Measurements from ENCODE around the gene THADA.
A peak's percentile ranks its signal among the peaks of the same experiment; 100 is the strongest.

Gene THADA

DNA sequence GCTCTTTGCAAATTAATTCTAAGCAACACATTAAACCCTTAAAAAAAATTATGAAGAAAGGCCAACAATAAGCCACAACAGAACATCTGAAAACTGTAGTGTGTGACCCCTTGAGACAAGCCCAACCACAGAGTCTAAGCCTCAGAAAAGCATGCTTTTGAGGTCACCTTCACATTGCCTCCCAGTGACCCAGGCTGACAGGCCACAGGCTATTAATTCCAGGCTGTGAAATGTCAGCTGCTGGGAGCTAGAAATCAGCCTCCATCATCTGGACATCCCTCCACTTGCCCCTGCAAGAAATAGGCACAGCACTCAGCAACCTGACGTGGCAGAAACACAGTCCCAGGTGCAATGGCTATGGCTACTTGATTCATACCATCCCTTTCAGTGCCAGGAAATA lies 190.0 kb downstream of the THADA start:
- H3K9ac ChIP-seq = no peak overlapping the region
- H3K27me3 ChIP-seq (ENCODE audit: insufficient read depth, low read depth) = no peaks in the 10 kb centered on the region
- H3K27ac ChIP-seq = peak overlapping the region; percentile 10; the same call in 1 of the 2 replicates
- H2AFZ ChIP-seq (ENCODE audit: low read depth) = no peak overlapping the region
- H4K20me1 ChIP-seq (ENCODE audit: insufficient read depth) = no peaks in the 10 kb centered on the region
- H3K79me2 ChIP-seq (ENCODE audit: insufficient read depth, low read depth) = no peaks in the 10 kb centered on the region
- TF ChIP-seq, protein P1, sequence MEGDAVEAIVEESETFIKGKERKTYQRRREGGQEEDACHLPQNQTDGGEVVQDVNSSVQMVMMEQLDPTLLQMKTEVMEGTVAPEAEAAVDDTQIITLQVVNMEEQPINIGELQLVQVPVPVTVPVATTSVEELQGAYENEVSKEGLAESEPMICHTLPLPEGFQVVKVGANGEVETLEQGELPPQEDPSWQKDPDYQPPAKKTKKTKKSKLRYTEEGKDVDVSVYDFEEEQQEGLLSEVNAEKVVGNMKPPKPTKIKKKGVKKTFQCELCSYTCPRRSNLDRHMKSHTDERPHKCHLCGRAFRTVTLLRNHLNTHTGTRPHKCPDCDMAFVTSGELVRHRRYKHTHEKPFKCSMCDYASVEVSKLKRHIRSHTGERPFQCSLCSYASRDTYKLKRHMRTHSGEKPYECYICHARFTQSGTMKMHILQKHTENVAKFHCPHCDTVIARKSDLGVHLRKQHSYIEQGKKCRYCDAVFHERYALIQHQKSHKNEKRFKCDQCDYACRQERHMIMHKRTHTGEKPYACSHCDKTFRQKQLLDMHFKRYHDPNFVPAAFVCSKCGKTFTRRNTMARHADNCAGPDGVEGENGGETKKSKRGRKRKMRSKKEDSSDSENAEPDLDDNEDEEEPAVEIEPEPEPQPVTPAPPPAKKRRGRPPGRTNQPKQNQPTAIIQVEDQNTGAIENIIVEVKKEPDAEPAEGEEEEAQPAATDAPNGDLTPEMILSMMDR (conservative IDR thresholded peaks at IDR 0.05; ENCODE audit: low read depth, low read length) = no peak
- no peaks in the 10 kb centered on the region for H3K36me3 ChIP-seq (ENCODE audit: insufficient read depth)
- H3K4me1 ChIP-seq (ENCODE audit: low read depth, poor library complexity, severe bottlenecking) = peaks cover 98% of the 10 kb centered on the region
- H3K4me3 ChIP-seq (IDR thresholded peaks at IDR 0.05; ENCODE audit: insufficient read depth, low read depth, low read length) = no peak overlapping the region
- peak overlapping the region; percentile 48 for H3K4me2 ChIP-seq

DNA sequence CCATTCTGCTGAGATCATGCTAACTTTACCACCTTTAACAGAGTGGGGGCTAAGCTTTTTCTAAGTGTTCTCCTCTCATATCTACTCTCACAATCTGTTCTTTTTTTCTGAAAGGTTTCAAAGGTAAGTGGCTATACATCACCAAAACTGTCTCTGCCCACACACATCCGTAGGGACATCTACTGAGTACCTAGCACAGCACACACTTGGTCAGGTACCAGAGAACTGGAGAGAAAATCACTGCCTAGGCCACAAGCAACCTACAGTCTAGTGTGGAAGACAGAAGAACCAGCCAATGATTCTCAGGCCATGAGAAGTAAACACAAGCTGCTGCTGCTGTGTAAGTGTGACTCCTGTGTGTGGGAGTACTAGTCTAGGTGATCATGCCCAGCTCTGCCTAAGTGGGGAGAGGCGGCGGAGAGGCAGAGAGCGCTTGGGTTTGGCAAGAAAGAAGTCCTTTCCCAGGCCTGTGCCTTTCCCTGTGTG lies 193.3 kb downstream of the THADA start:
- H3K9ac ChIP-seq = peak overlapping the region; percentile 22; the same call in 1 of the 2 replicates
- H3K4me1 ChIP-seq (ENCODE audit: low read depth, poor library complexity, severe bottlenecking) = peaks cover 98% of the 10 kb centered on the region
- H4K20me1 ChIP-seq (ENCODE audit: insufficient read depth) = no peaks in the 10 kb centered on the region
- H3K4me2 ChIP-seq = peak overlapping the region; percentile 50
- TF ChIP-seq, protein P1 (conservative IDR thresholded peaks at IDR 0.05; ENCODE audit: low read depth, low read length) = no peak
- no peaks in the 10 kb centered on the region for H3K27me3 ChIP-seq (ENCODE audit: insufficient read depth, low read depth)
- peak overlapping the region; percentile 89 for H3K4me3 ChIP-seq (IDR thresholded peaks at IDR 0.05; ENCODE audit: insufficient read depth, low read depth, low read length)
- no peak overlapping the region for H2AFZ ChIP-seq (ENCODE audit: low read depth)
- peak overlapping the region; percentile 74 for H3K27ac ChIP-seq
- no peaks in the 10 kb centered on the region for H3K79me2 ChIP-seq (ENCODE audit: insufficient read depth, low read depth)
- no peaks in the 10 kb centered on the region for H3K36me3 ChIP-seq (ENCODE audit: insufficient read depth)

DNA sequence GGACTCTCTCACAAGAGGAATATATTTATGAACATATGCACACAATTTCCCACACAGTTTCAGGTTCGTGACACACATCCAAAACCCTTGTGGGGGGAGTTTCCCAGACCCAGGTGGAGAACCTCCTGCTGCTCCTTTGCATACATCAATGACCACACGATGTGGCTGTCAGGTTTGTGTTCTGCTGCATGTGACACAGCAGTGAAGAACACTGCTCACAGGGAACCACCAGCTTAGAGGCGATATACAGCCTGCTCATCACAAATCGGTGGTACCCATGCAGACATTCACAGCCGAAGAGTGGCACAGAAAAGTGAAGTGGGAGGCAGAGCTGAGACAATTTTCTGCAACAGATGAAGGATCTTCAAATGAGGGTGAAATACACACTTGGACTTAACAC lies 193.8 kb downstream of the THADA start:
- Histone ChIP-seq H3K4me2 (peak overlapping the region; percentile 50), H2AFZ (ENCODE audit: low read depth) (no peak overlapping the region), H3K27me3 (ENCODE audit: insufficient read depth, low read depth) (no peaks in the 10 kb centered on the region), H3K4me1 (ENCODE audit: low read depth, poor library complexity, severe bottlenecking) (peaks cover 98% of the 10 kb centered on the region), H3K36me3 (ENCODE audit: insufficient read depth) (no peaks in the 10 kb centered on the region), H4K20me1 (ENCODE audit: insufficient read depth) (no peaks in the 10 kb centered on the region), H3K4me3 (IDR thresholded peaks at IDR 0.05; ENCODE audit: insufficient read depth, low read depth, low read length) (peak overlapping the region; percentile 89), H3K27ac (peak overlapping the region; percentile 74), H3K79me2 (ENCODE audit: insufficient read depth, low read depth) (no peaks in the 10 kb centered on the region), H3K9ac (peak overlapping the region; percentile 22; the same call in 1 of the 2 replicates)
- TF ChIP-seq, protein P1 (conservative IDR thresholded peaks at IDR 0.05; ENCODE audit: low read depth, low read length) = no peak

DNA sequence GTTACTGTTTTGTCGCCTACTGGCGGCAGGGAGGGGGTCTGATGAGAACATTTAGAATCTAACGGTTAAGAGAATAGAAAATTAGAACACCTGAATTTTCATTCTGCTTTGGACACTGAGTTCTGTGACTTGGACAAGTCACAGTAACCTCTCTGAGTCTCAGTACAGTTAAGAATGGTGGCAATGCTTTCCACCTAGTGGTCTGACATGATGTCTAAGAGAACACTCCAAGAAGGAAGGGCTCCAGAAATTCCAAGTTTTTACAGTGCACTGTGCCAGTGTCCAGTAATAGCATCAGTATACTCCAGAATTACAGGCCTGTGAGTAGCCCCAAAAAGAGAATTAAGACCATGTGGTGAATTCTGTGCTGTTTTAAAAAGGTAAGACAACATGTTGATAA lies 195.3 kb downstream of the THADA start:
- Histone ChIP-seq H3K4me2 (peak overlapping the region; percentile 50; the same call in 1 of the 2 replicates), H3K79me2 (ENCODE audit: insufficient read depth, low read depth) (no peaks in the 10 kb centered on the region), H2AFZ (ENCODE audit: low read depth) (no peak overlapping the region), H3K27me3 (ENCODE audit: insufficient read depth, low read depth) (no peaks in the 10 kb centered on the region), H3K4me3 (IDR thresholded peaks at IDR 0.05; ENCODE audit: insufficient read depth, low read depth, low read length) (no peak overlapping the region), H4K20me1 (ENCODE audit: insufficient read depth) (no peaks in the 10 kb centered on the region), H3K4me1 (ENCODE audit: low read depth, poor library complexity, severe bottlenecking) (peaks cover 89% of the 10 kb centered on the region), H3K27ac (peak overlapping the region; percentile 74; the same call in 1 of the 2 replicates), H3K9ac (no peak overlapping the region; the same call in 1 of the 2 replicates), H3K36me3 (ENCODE audit: insufficient read depth) (no peaks in the 10 kb centered on the region)
- TF ChIP-seq, protein P1 (conservative IDR thresholded peaks at IDR 0.05; ENCODE audit: low read depth, low read length) = no peak

Measured in KMS-11 (cell line).